GM19452 (cell line): ENCODE data around the gene CLNS1A.
"Not testable (repeated sequence)": the region's sequence is repeated elsewhere in the genome, so short reads cannot be mapped to it uniquely, and the experiment has no call there.

Source experiments
- ATAC-seq: cut with Tn5 transposase; IDR thresholded peaks from one replicate; pipeline ENCODE4 v1.9.1; 2021; ENCODE audit not compliant: unreplicated experiment

Gene CLNS1A

DNA sequence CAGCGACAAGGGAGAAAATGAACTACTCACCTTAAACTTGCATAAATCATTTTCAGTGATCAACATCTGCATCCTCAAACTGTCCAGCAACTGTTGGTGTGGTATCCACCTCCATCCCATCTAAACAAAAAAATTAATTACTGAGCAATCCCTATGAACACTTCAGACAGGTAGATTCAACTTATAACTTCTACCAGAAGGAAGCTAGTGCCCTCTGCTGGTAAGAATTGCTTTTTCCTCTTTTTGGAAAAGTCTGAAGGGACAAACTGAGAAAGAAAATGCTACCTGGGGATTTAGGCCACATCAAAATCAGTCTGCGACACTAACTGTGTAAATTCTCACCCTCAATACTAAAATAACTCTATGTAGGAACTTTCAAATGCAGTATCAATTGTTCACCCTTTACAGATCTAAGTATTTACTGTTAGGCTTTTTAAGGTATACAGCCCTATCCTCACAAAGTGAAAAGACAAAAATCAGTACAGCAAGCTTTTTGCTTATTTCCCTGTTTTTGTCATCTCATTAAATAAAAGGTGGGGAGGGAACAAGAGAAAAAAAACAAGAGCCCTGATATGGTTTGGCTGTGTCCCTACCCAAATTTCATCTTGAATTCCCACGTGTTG is 17.9 kb downstream of the CLNS1A start:
- ATAC-seq = no peak

DNA sequence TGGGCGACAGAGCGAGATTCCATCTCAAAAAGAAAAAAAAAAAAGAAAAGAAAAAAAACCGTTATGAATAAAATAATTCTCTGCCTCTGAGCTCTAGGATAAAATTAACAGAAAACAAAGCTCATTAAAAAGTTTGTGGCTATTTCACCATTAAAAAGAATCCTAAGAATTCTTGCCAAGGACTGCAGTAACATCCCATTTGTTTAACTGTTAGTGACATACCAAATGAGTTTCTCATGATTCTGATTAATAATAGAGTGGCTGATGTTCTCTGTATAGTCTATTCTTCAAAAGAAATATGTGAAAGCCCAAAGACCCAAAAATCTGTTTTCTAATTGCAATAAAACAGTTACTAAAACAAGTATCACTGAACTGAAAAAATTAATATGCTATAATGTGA is 19.7 kb downstream of the CLNS1A start:
- no peak for ATAC-seq

DNA sequence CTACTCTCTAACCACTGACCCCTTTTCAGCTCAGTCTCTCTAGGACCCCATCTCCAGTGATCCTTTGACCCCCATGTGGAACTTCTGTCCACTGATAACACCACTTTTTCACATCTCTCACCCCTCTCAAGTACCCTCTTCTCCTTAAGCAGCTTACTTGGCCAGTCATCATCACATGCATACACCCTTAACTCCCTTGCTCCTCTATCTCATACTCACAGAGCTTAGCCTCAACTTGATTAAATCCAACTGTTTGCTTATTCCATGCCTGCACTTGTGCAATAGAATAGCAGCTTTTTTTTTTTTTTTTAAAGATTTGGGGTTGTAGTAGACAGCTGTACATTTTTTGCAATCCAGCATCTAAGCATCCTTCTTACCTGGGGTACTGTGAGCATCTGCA is 25.7 kb downstream of the CLNS1A start:
- no peak for ATAC-seq

GRCh38 chr11:77609234-77609633 is 28.4 kb downstream of the CLNS1A start:
- ATAC-seq = no peak

DNA sequence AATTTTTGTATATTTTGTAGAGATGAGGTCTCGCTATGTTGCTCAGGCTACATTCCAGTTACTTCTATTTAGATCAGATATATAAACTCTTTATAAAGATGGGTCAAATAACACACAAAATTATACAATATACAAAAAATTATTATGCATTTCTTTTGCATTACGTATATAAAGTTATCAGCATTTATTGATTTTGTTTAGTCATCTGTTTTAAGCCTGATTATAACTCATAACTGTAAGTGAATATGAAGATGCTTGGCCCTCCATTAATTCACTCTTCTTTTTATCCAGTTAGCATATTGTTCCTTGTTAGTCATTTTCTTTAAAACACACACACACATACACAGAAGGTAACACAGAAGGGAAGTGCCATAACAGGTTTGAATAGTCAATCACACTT is 33.3 kb downstream of the CLNS1A start:
- no peak for ATAC-seq

GRCh38 chr11:77602381-77603088 is 35.1 kb downstream of the CLNS1A start:
- ATAC-seq = no peak

- no peak for ATAC-seq
Observed at GRCh38 chr11:77598195-77598594, 39.4 kb downstream of the CLNS1A start.

DNA sequence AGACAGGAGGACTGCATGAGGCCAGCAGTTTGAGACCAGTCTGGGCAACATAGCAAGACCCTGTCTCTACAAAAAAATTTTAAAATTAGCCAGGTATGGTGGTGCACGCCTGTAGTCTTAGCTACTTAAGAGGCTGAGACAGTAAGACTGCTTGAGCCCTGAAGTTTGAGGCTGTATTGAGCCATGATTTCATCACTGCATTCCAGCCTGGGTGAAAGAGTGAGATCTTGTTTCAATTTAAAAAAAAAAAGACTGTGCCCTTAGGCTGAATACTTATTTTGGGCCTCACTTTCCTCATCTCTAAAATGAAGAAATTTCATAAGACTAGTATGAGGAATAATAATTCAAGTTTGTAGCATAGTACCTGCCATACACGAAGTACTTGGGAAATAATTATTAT is 41.0 kb downstream of the CLNS1A start:
- no peak for ATAC-seq

- ATAC-seq = no peak
Observed at GRCh38 chr11:77593883-77594282, 43.7 kb downstream of the CLNS1A start.

DNA sequence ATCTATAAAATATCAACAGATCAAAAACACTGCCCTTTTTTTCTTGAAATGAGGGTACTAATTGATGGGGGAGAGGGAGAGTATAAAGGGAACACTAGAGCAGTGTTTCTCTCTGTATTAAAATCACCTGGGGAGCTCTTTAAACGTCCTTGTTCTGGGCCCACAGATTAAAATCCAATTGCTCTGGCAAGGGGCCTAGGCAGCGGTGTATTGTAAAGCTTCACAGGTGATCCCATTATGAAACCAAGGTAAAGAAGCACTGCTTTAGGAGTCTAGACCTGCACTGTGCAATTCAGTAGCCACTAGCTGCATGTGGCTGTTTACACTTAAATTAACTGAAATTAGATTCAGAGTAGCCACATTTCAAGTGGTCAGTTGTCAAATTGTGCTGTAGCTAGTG is 44.9 kb downstream of the CLNS1A start:
- ATAC-seq = no peak

DNA sequence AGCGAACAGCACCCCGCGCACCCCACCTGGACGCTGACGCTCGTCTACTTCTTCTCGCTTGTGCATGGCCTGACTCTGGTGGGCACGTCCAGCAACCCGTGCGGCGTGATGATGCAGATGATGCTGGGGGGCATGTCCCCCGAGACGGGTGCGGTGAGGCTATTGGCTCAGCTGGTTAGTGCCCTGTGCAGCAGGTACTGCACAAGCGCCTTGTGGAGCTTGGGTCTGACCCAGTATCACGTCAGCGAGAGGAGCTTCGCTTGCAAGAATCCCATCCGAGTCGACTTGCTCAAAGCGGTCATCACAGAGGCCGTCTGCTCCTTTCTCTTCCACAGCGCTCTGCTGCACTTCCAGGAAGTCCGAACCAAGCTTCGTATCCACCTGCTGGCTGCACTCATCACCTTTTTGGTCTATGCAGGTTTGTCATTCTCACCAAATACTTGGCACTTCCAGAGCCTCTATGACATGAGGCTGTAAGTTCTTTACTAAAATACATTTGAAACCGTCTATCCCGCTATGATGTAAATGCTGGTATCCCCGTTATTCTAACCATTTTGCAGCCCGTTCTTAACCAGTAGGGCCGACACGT is 47.3 kb downstream of the CLNS1A start:
- peak; percentile 6 for ATAC-seq

- ATAC-seq = peak; percentile 85
Observed at GRCh38 chr11:77589521-77590193, 47.9 kb downstream of the CLNS1A start, which contains the start of gene AQP11. Gene AQP11, plus strand, starts transcription at chr11:77589953. Its CDS starts 40 bp downstream, at chr11:77589993.

GRCh38 chr11:77589181-77589520 is 48.4 kb downstream of the CLNS1A start:
- ATAC-seq = peak; percentile 27

DNA sequence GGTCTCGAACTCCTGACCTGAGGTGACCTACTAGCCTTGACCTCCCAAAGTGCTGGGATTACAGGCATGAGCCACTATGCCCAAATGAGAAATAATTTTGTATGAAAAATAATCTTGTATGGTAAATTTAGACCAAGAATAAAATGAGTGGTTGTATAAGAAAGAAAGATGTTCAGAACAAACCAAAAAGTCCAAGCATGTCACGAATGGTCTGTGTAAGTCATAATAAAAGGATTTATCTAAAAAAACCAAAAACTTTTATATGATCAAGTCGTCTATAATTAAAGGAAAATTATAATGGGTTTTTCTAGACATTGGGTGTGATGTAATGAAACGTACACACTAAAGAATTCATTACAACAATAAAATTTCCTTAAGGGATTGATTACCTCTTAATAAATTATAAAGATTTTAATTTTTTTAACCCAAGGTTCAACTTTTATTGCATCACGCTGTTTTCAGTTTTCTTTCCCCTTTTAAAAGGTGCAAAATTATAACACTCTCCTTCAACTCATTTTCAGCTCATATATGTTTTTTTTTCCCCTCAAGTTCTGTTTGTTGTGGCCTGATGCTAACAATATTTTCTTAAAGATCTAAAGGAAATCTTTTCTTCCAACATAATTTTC is 56.8 kb downstream of the CLNS1A start:
- ATAC-seq = no peak

DNA sequence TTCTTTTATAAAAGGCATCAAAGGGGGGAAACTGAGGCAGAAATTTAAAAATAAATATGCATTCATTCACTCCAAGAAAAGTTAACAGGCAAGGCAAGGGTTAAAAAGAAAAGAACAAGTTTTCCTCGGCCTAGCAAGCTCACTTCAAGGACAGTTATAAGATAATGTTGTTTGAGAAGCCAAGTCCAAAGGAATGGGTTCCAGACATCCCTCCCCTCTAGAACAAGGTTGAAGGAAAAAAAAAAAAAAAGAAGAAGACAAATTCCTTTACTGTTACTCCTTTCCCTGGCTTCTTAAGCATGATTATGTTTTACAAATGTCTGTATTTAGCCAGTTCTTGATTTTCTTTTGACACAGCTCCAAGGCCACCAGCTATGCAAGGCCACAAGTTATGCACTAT is 62.2 kb downstream of the CLNS1A start:
- not testable (repeated sequence) for ATAC-seq

GRCh38 chr11:77570896-77571295 is 66.7 kb downstream of the CLNS1A start:
- ATAC-seq = not testable (repeated sequence)

GRCh38 chr11:77569676-77570070 is 67.9 kb downstream of the CLNS1A start:
- no peak for ATAC-seq

- ATAC-seq = no peak
Observed at GRCh38 chr11:77568916-77569675, 68.5 kb downstream of the CLNS1A start.

GRCh38 chr11:77568306-77568705 is 69.3 kb downstream of the CLNS1A start:
- ATAC-seq = no peak
